Measurements from ENCODE around the gene SUMO2. TPM values are rescaled to one million over a fixed set of nuclear protein-coding genes. Genes with fewer than 3 reads are reported as not detected.
A peak's percentile ranks its signal among the peaks of the same experiment; 100 is the strongest.
"Not testable (repeated sequence)": the region's sequence is repeated elsewhere in the genome, so short reads cannot be mapped to it uniquely, and the experiment has no call there.

SUMO2 gene
- total RNA-seq, 2 experiments from 2014 or later = 470 to 500 TPM

DNA sequence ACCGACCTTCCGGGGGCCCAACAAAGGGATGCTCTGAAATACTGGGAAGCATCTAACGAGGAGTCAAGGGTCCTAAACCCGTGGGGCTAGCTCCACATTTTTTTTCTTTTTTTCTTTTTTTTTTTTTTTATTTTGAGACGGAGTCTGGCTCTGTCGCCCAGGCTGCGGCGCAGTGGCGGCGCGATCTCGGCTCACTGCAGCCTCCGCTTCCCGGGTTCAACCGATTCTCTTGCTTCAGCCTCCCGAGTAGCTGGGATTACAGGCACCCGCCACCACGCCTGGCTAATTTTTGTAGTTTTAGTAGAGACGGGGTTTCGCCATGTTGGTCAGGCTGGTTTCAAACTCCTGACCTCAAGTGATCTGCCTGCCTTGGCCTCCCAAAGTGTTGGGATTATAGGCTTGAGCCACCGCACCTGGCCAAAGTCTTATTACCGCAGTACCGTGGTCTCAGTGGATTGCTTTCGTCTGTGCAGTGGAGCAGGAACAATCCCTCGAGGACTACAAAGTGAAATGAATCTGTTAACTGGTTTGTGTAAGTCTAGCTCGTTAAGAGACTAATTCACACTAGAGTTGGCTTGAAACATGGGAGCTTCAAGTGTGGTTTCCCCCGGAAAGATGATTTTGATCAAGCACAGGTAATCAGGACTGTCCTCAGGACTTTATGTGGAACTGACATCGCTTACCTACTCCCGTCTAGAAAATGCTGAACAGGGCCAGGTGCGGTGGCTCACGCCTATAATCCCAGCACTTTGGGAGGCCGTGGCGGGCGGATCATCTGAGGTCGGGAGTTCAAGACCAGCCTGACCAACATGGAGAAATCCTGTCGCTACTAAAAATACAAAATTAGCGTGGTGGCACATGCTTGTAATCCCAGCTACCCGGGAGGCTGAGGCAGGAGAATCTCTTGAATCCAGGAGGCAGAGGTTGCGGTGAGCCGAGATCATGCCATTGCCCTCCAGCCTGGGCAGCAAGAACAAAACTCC is 50.5 kb downstream of the SUMO2 start:
- H3K9me3 Mint-ChIP-seq; H3K4me1 Mint-ChIP-seq; ATAC-seq (ENCODE audit: low read depth); H3K27me3 Mint-ChIP-seq; DNase-seq: not testable (repeated sequence)
- Mint-ChIP-seq H3K4me3 (peak overlapping the region; percentile 85), H3K27ac (peak overlapping the region; percentile 85), H3K36me3 (peaks cover 13% of the 10 kb centered on the region)
- POLR2A ChIA-PET = interaction anchor here (0.6 to 3.9 kb wide), 9 partner anchors 9 to 129 kb away, joined by 3 to 45 read pairs (median 4); partner anchors contain the start of genes ARMC7, GGA3, JPT1 and MRPL58

DNA sequence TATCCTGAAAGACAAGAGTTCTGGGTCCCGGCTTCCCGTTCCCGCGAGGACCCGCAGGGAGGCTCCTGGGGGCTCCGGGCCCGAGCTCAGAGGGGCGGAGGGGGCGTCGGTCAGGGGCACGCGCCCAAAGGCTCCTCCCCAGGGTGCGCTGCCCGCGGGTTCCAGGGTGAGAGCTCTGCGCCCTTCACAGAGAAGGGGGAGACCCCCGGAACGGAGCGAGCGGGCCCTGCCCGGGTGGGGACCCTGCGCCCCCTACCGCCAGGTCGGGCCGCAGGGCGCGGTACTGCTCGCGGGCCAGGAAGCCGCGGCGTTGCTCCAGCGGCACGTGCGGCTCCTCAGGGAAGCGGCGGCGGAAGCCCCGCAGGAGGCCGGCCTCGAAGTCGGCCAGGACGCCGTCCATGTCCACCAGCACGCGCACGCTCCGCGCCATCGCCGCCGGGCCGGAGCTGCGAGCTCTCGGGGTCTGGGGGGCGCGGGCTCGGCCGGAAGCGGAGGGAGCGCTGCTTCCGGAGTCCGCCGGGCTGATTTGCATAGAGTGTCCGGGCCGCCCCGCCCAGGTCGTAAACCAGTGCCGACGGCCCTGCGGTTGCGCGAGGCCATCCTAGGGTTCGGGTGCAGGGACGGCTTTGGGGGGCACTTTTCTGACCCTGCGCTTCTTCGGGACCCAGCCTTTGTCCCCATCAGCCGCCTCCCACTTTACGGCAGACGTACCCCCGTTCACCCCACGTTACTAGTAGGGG is 51.3 kb downstream of the SUMO2 start, which contains the start of gene NT5C:
NT5C (minus strand) TSS at position 465 of the 740 bp plus-strand sequence; CDS start at position 430, 35 bp downstream.
- DNase-seq = peak; percentile 86
- peaks cover 10% of the 10 kb centered on the region for H3K4me1 Mint-ChIP-seq
- POLR2A ChIA-PET = interaction anchor here (0.6 to 3.9 kb wide), 14 partner anchors 10 to 329 kb away, joined by 3 to 45 read pairs (median 4); partner anchors contain the start of genes ARMC7, GGA3, GRB2 and JPT1
- peak within 1 kb of the TSS; percentile 85 for H3K27ac Mint-ChIP-seq
- no peaks in the 10 kb centered on the region for H3K27me3 Mint-ChIP-seq
- H3K36me3 Mint-ChIP-seq = peaks cover 9% of the 10 kb centered on the region
- peak; percentile 80 for ATAC-seq (ENCODE audit: low read depth)
- H3K9me3 Mint-ChIP-seq = no peaks in the 10 kb centered on the region
- H3K4me3 Mint-ChIP-seq = peak within 1 kb of the TSS; percentile 89

DNA sequence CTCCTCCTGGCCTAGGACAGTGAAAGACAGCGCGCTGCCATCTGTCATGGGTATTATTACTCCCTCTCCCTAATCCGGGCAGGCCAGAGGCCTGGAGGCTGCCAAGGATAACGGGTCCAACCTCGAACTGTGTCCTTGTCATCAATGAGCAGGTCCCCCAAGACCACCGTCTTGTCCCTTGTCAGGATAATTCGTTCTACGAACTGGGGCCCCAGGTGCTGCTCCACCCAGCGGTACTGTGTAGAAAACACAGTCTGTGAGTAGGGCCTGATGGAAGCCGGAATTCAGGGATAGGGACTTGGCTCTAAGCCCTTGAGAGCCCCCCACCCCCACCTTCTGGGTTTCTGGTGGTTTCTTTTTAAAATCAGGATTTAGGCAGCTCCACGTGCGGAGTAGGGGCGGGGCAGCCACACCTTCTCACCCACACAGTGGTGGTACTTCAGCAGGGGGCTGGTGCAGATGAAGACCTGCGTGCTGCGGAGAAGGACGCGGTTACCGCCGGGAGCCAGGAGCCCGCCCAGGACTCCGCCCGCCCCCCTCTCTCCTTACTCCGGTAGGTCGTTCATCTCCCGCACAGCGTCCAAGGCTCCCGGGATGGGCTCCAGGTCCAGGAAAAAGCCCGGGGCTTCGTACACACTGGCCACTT is 52.0 kb downstream of the SUMO2 start:
- H3K4me3 Mint-ChIP-seq = peak overlapping the region; percentile 89
- no peaks in the 10 kb centered on the region for H3K27me3 Mint-ChIP-seq
- DNase-seq = no peak
- H3K27ac Mint-ChIP-seq = peak overlapping the region; percentile 84
- POLR2A ChIA-PET = interaction anchor here (0.5 to 3.9 kb wide), 15 partner anchors 10 to 330 kb away, joined by 3 to 45 read pairs (median 3); partner anchors contain the start of genes ARMC7, GRB2, JPT1 and MRPL58
- peaks cover 17% of the 10 kb centered on the region for H3K4me1 Mint-ChIP-seq
- ATAC-seq (ENCODE audit: low read depth) = peak; percentile 41
- H3K9me3 Mint-ChIP-seq = no peaks in the 10 kb centered on the region
- H3K36me3 Mint-ChIP-seq = peaks cover 9% of the 10 kb centered on the region

DNA sequence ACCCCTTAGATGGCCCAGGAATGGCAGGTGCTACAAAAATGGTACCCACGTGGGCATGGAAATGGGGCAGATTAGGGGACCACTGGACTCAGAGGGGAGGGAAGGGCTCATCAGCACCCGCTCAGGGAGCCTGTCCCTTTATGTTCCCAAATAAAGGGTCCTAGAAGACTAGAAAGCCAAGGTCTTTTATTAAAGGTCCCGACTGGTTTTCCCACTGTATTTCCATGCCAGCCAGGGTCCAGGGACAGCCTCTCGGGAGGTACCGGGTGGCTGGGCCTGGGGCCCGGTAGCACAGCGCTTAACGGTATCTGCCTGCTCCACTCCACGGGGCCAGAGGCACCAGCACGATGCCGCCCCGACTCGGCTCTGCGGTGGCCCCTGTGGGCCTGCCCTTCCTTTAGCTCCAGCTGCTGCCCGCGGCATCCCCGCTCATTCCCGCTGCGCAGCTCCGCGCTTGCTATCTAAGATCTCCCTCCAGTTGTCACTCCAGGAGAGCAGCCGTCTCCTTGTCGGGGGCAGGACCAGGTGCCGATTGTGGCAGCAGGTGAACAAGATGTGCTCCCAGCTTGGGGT is 52.6 kb downstream of the SUMO2 start:
- no peaks in the 10 kb centered on the region for H3K9me3 Mint-ChIP-seq
- POLR2A ChIA-PET = interaction anchor here (0.5 to 3.9 kb wide), 9 partner anchors 9 to 169 kb away, joined by 3 to 45 read pairs (median 4); partner anchors contain the start of genes ARMC7, JPT1 and MRPL58

DNA sequence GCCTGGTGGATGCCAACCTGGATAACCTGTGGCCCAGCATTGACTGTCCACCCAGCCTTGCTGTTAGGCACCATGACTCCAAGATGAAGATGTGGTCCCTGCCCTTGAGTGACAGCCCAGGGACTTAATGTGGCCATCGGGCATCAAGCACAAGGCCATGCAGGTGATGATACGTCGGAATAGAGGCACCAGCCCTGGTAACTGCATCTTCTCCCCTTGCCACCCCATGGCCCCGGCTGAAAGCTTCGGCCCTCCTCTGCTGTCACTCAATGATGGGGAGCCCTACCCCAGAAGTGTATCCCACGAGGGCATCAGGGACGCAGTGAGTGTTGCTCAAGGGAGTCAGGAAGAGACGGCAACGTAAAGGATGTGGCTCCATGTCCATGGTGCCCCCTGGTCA is 53.2 kb downstream of the SUMO2 start:
- DNase-seq (no peak), ATAC-seq (ENCODE audit: low read depth) (no peak)
- no peaks in the 10 kb centered on the region for H3K27me3 Mint-ChIP-seq
- H3K4me3 Mint-ChIP-seq = peak overlapping the region; percentile 61
- peaks cover 9% of the 10 kb centered on the region for H3K36me3 Mint-ChIP-seq
- POLR2A ChIA-PET = interaction anchor here (0.7 to 3.9 kb wide), 4 partner anchors 13 to 387 kb away, joined by 3 to 45 read pairs (median 4); partner anchors contain the start of gene ARMC7
- peaks cover 27% of the 10 kb centered on the region for H3K4me1 Mint-ChIP-seq
- no peaks in the 10 kb centered on the region for H3K9me3 Mint-ChIP-seq
- H3K27ac Mint-ChIP-seq = peak overlapping the region; percentile 68

More for the DNA sequence above, 52.6 kb downstream of the SUMO2 start:
- H3K36me3 Mint-ChIP-seq = peaks cover 9% of the 10 kb centered on the region
- peak overlapping the region; percentile 84 for H3K27ac Mint-ChIP-seq
- no peaks in the 10 kb centered on the region for H3K27me3 Mint-ChIP-seq
- H3K4me1 Mint-ChIP-seq = peaks cover 21% of the 10 kb centered on the region
- no peak for ATAC-seq (ENCODE audit: low read depth)
- no peak for DNase-seq
- peak overlapping the region; percentile 89 for H3K4me3 Mint-ChIP-seq

DNA sequence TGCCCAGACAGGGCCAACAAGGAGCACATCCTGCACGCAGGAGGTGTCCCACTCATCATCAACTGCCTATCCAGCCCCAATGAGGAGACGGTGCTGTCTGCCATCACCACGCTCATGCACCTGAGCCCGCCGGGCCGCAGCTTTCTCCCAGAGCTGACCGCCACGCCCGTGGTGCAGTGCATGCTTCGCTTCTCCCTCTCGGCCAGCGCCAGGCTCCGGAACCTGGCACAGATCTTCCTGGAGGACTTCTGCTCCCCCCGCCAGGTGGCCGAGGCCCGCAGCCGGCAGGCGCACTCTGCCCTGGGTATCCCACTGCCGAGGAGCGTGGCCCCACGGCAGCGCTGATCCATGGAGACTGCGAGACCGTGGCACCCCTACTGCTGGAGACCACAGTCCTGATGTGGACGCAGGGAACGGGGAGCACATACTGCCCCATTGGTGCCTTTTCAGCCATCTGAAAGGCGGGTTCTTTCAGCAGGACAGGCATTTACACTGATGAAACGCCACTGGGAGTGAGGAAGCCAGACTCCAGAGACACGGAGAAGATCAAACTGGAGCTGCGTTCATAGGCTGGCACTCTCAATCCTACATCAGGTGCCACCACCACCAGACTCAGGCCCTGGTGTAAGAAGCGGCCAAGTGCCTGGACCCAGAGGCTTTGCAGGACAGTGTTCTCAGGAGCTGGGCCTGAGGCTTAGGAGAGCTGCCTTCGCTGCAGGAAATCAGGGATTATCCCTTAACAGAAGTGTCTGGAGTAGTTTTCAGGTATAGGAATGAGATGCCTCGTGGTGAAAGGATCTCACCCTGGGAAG is 53.9 kb downstream of the SUMO2 start:
- H3K9me3 Mint-ChIP-seq = no peaks in the 10 kb centered on the region
- H3K27me3 Mint-ChIP-seq = no peaks in the 10 kb centered on the region
- DNase-seq (no peak), ATAC-seq (ENCODE audit: low read depth) (no peak)
- POLR2A ChIA-PET = interaction anchor here (0.7 kb wide), 1 partner anchor 388 kb away, joined by 3 read pairs; no protein-coding TSS in a partner anchor
- peaks cover 34% of the 10 kb centered on the region for H3K4me1 Mint-ChIP-seq
- H3K27ac Mint-ChIP-seq = no peak overlapping the region
- H3K36me3 Mint-ChIP-seq = peaks cover 11% of the 10 kb centered on the region
- no peak overlapping the region for H3K4me3 Mint-ChIP-seq

DNA sequence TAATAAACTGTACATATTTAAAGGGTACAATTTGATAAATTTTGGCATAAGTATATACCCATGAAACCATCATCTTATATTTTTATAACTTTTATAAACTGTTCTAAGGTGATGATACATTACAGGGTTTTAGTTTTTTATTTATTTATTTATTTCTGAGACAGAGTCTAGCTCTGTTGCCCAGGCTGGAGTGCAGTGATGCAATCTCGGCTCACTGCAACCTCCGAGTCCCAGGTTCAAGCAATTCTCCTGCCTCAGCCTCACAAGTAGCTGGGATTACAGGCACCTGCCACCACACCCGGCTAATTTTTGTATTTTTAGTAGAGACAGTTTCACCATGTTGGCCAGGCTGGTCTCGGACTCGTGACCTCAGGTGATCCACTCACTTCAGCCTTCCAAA is 54.8 kb downstream of the SUMO2 start:
- peaks cover 12% of the 10 kb centered on the region for H3K36me3 Mint-ChIP-seq
- H3K4me1 Mint-ChIP-seq = peaks cover 33% of the 10 kb centered on the region
- POLR2A ChIA-PET = not testable (repeated sequence)

DNA sequence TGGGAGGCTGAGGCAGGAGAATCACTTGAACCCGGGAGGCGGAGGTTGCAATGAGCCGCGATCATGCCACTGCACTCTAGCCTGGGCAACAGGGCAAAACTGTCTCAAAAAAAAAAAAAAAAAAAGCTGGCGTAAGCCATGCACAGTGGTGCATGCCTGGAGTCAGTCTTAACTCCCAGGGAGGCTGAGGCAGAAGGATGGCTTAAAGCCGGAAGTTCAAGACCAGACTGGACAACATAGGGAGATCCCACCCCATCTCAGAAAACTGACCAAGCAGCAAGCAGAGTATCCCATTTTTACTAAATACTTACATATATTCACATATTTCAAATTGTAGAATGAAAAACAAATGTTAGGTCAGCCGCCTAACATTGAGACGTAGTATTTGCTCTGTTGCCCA is 55.8 kb downstream of the SUMO2 start:
- H3K9me3 Mint-ChIP-seq = no peaks in the 10 kb centered on the region
- POLR2A ChIA-PET = interaction anchor here (0.6 to 1.1 kb wide), 2 partner anchors 34 to 83 kb away, joined by 3 read pairs; no protein-coding TSS in a partner anchor
- no peak overlapping the region for H3K4me3 Mint-ChIP-seq
- peak overlapping the region; percentile 61 for H3K27ac Mint-ChIP-seq
- H3K36me3 Mint-ChIP-seq = peaks cover 12% of the 10 kb centered on the region
- H3K4me1 Mint-ChIP-seq = peaks cover 32% of the 10 kb centered on the region
- H3K27me3 Mint-ChIP-seq = no peaks in the 10 kb centered on the region
- DNase-seq = no peak
- ATAC-seq (ENCODE audit: low read depth) = no peak

More for the DNA sequence above, 54.8 kb downstream of the SUMO2 start:
- ATAC-seq (ENCODE audit: low read depth); H3K9me3 Mint-ChIP-seq; DNase-seq; H3K4me3 Mint-ChIP-seq; H3K27me3 Mint-ChIP-seq: not testable (repeated sequence)
- peak overlapping the region; percentile 51 for H3K27ac Mint-ChIP-seq

DNA sequence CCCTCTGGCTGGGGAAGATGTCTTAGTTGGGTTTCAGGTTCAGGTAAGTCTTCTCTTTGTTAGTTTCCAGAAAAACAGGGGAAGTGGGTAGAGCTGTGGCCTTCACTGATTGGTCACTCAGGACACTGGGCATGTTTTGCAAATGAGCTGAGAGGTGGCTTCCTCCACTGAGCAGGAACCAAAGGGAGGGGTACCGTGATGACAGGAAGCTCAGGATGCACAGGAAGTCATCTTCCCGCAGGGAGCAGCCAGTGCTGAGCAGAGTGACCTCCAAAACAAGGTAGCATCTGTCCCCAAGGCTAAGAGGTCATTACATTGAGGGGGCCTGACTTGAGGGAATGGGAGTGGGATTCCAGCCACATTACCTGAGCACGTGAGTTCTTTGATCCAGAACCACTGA is 56.8 kb downstream of the SUMO2 start:
- Mint-ChIP-seq H3K9me3 (no peaks in the 10 kb centered on the region), H3K4me3 (peak overlapping the region; percentile 33), H3K27ac (peak overlapping the region; percentile 95), H3K4me1 (peaks cover 36% of the 10 kb centered on the region), H3K27me3 (no peaks in the 10 kb centered on the region), H3K36me3 (peaks cover 16% of the 10 kb centered on the region)
- POLR2A ChIA-PET = interaction anchor here (0.6 to 1.7 kb wide), 6 partner anchors 9 to 58 kb away, joined by 3 to 10 read pairs (median 4); partner anchors contain the start of gene JPT1
- DNase-seq (no peak), ATAC-seq (ENCODE audit: low read depth) (peak; percentile 60)

DNA sequence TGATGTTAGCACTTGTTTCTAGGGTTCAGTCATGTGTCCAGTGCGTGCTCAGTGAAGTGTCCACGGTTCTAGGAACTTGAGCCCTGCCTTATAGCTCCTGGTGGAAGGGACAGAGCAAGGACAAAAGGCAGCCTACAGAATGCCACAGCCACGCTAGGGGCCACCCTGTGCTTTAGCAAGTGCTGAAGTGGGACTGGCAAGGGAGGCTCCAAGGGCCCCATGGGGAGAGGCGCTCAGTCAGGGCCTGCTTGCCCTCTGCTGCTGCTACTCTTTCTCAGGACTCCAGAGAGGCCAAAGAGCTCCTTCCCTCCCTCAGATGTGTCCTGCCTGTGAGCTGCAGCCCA is 58.0 kb downstream of the SUMO2 start:
- peaks cover 32% of the 10 kb centered on the region for H3K4me1 Mint-ChIP-seq
- no peak for DNase-seq
- POLR2A ChIA-PET = interaction anchor here (0.8 to 2.0 kb wide), 6 partner anchors 8 to 30 kb away, joined by 3 to 12 read pairs (median 4); partner anchors contain the start of gene JPT1

DNA sequence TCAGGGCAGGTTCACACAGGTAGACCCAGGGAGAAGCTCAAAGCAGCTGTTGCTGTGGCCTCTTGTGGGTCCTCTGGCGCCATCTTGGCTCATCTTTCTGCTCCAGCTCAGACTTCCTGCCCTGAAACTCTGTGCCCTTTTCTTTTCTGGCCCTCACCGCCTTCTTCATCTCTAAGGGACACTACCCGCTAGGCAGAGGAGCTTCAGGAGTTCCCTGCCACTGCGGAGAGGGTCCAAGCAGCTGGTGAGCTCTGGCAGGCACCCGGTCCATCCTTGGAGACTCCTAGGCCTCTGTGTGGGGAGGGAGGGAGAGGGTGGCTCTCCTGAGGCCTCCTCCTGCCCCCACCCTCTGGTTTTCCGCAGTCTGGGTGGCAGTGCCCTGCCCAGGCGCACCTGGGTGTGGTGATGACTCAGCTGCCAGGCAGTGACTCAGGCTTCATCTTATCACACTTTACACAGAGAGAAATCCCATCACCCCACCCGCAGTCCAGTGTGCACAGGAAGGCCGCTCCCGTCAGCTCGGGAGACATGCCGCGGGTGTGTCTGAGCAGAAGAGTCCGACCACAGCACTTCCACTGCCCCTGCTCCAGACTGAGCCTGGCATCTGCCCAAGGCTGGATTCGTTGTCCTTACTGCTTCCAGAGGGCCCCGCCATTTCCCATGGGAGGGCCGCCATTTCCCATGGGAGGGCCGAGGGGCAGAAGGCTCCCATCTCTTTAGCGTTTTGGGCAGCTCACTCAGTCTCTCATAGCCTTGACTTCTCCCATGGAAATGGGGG is 58.5 kb downstream of the SUMO2 start:
- Mint-ChIP-seq H3K4me1 (peaks cover 30% of the 10 kb centered on the region), H3K27me3 (no peaks in the 10 kb centered on the region), H3K36me3 (peaks cover 13% of the 10 kb centered on the region), H3K27ac (peak overlapping the region; percentile 95), H3K4me3 (no peak overlapping the region), H3K9me3 (no peaks in the 10 kb centered on the region)
- DNase-seq = no peak
- ATAC-seq (ENCODE audit: low read depth) = peak; percentile 10
- POLR2A ChIA-PET = interaction anchor here (0.6 to 2.0 kb wide), 8 partner anchors 7 to 1604 kb away, joined by 3 to 12 read pairs (median 3); partner anchors contain the start of genes JPT1 and MIF4GD

More for the DNA sequence above, 58.0 kb downstream of the SUMO2 start:
- peak overlapping the region; percentile 95 for H3K27ac Mint-ChIP-seq
- peak overlapping the region; percentile 33 for H3K4me3 Mint-ChIP-seq
- no peak for ATAC-seq (ENCODE audit: low read depth)
- no peaks in the 10 kb centered on the region for H3K27me3 Mint-ChIP-seq
- peaks cover 15% of the 10 kb centered on the region for H3K36me3 Mint-ChIP-seq
- no peaks in the 10 kb centered on the region for H3K9me3 Mint-ChIP-seq
